Medulla oblongata (tissue), 1 donor: ENCODE measurements around the gene ZBTB40.

Source experiments
- DNase-seq: peaks from one replicate; pipeline ENCODE4 v3.0.0-alpha.2; 2015; ENCODE audit errors: extremely low spot score

Gene ZBTB40

DNA sequence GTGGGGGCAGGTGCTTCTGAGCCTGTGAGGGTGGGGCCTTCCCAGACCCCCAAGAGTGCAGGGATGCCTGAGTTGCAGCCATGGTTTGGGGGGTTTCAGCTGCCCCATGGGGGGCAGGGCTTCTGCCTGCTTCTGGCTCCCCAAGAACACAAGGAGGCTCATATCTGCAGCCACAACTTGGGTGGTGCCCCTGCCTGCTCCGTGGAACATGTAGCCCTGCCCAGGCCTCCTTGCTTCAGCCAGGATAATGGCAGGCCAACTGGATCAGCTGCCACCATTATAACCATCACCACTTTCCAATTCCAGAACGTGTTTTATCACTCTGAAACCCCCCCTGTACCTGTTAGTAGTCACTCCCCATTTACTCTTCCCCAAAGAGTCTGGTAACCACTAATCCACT lies 14.0 kb downstream of the ZBTB40 start:
- no peak for DNase-seq

DNA sequence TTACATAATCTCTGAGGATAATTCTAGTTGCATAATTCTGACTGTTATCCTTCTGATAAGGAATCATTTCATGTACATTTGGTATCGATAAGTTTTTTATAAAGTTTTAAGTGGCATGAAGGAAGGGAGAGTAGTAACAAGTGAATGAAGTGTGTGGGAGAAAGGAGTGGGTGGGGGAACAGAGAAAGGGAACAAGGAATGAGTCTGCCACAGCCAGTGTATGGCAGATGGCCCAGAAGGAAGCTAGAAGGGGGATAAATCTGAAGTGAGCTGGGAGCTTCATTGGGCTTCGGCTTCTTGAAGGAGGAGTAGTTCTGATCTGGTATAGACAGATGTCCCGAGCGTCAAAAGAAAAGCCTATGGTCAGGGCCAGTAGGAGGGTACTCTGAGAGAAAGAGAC lies 18.6 kb downstream of the ZBTB40 start:
- no peak for DNase-seq

DNA sequence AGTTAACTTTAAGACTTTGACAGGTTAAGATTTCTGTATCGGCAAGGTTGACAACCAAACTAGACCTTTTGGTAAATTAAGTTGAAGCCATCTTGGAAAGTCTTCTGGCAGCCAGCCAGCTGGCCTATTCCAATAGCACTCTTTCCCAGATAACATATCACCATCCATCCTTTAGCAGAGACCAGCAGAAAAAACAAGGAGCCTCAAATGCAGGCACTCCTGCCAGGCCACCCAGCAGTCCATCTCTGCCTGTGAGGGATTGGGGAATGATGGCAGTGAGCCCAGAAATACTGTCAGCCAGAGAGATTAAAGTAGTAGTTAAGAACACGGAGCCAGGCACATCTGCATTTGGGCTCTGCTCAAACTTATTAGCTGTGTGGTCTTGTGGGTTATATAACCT lies 19.4 kb downstream of the ZBTB40 start:
- DNase-seq = no peak

DNA sequence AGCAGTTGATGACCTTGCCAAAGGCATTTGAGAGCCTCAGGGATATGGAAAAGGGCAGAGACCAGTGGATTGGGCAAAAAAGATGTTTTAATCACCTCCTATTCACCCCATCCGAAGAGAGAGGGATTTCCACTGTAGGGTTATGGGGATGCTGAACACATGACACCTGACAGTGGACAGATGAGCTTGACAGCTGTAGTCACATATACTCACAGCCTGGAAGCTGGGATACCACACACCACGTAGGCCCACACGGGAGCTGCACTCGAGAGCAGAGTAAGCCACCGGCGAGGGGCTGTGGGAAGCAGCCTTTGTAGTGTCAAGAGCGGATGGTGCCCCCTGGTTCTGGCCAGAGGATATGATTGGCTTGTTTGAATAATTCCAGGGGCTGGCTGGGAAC lies 20.0 kb downstream of the ZBTB40 start:
- no peak for DNase-seq

DNA sequence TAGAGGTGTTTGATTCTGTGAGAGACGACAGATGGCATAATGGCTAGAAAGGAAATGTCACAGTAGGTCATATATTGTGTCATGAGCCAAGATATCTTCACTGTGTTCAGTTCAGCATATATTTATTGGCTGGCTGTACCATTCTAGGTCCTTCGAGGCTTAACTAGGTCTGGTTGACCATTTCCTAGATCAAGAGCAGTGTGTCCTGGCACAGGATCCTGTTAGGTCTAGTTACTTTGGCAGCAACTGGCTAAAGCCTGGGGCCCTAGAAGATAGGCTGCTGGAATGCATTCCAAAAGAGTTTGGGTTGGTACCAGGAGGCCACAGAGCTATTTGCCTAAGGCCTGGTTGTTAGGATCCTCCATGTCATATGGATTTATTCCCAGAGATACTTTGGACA lies 20.9 kb downstream of the ZBTB40 start:
- no peak for DNase-seq

DNA sequence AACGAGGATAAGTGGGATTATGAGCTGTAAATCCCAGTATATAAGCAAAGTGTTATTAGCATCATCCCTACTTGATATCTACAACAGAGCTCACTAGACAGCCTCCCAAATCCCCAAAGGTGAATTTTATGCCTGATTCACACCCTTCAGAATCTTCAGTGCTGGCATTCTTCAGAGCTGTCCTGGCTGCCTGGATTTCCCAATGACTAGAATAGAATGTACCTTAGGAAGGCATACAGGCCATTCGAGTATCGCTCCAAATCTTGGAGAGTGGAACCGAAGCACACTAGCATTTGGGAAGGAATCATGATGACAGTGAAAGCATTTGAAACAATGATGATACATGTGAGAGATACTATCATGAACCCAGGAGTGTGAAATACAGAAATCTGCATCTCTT lies 22.3 kb downstream of the ZBTB40 start:
- no peak for DNase-seq

DNA sequence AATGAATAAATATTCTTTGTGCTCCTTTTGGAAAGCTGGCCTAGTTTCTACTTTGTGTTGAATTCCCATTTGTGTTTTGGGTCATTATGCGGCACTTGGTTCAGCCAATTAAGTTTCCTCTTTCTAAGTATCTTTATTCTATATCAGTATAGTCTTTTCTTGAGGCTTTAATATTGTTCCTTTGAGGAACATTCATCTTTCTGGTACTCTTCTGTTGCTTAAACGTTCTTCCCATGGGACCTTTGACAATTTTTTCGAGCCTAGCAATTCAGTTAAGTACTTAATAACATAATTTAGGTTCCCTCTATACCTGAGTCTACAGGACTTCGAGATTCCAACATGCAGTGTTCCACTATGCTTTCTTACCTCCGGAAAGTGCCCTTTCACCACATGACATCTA lies 24.9 kb downstream of the ZBTB40 start:
- no peak for DNase-seq

DNA sequence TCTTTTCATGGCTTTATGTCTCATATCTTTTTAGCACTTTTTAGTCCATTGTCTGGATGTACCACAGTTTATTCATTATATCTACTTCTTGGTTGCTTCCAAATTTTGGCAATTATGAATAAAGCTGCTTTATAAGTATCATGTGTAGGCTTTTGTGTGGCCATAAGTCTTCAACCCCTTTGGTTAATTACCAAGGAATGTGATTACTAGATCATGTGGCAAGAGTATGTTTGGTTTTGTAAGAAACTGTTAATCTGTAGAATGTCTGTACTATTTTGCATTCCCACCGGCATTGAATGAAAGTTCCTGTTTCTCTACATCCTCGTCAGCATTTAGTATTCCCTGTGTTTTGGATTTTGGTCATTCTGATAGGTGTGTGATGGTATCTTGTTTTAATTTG lies 31.5 kb downstream of the ZBTB40 start:
- no peak for DNase-seq

DNA sequence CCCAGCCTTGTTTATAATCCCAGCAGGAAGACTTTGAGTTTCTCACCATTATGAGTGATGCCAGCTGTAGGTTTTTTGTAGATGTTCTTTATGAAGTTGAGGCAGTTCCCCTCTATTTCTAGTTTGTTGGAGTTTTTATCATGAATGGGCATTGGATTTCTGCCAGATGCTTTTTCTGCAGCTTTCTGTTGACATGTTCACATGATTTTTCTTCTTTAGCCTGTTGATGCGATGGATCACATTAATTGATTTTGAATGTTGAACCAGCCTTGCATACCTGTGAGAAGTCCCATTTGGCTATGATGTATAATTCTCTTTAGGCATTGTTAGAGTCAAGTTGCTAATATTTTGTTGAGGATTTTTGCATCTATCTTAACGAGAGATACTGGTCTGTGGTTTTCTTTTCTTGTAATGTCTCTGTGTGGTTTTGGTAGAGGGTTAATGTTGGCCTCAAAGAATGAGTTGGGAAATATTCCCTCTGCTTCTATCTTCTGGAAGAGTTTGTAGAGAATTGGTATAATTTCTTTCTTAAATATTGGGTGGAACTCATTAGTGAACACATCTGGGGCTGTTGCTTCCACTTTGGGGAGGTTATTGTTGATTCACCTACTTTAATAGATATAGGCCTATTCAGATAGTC lies 33.2 kb downstream of the ZBTB40 start:
- no peak for DNase-seq

DNA sequence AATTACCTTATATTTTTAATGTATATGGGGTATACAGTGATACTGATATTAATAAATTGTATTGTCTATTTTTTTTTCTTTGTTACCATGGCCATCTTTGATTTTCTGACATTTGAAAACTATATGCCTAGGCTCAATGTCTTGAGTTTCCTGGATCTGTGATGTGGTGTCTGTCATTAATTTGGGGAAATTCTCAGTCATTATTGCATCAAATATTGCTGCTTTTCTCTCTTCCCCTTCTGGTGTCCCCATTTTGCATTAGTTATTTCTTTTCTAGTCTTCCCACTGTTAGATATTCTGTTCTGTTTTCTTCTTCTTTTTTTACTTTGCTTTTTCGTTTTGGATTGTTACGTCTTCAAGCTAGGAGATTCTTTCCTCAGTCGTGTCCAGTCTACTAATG lies 33.8 kb downstream of the ZBTB40 start:
- no peak for DNase-seq

DNA sequence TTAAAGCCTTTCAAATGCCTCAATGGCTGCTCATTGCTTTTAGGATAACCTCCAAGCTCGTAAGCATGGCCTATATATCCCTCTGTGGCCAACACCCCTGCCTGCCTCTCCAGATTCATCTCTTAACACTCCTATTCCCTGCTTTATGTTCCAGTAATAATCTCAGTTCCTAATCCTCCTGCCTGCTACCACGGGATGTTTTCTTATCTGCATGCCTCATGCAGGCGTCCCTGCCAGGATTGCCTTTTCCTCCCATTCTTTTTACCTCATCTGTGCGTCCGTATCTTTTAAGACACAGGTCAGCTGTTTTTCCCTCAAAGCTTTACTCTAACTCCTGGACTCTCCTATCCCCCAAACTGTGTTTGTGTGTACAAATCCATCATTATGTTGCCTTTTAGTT lies 36.1 kb downstream of the ZBTB40 start:
- DNase-seq = no peak

DNA sequence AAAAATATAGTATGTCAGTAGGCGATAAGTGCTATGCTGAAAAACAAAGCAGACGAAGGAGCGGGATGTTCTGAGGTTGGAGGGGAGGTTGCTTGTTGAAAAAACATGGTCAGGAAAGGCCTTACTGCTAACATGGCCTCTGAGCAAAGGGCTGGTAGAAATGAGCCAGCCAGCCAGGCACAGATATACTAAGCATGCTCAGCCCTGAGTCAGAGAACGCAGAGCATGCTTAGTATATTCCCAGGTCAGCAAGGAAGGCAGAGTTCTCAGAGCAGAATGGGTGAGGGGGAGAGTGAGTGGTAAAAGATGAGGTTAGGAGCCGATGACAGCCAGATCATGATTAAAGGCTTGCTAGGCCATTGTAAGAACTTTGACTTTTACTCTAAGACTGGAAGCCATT lies 36.7 kb downstream of the ZBTB40 start:
- no peak for DNase-seq

DNA sequence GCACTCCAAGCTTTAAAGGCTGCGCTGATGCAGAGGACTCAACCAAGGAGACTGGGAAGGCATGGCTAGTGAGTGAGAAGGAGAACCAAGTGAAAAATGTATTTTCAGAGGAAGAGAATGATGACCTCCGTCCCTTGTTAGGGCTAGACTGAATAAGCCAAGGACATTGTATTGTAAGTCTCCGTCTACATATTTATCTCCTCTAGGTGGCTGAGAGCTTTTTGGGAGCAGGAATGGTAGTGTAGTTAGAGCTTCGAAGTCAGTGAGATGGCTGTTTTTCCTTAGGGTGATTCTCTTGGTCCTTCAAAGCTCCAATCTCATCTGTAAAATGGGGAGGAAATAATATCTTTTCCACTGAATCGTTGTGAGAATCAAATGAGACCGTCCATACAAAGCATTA lies 37.6 kb downstream of the ZBTB40 start:
- no peak for DNase-seq

DNA sequence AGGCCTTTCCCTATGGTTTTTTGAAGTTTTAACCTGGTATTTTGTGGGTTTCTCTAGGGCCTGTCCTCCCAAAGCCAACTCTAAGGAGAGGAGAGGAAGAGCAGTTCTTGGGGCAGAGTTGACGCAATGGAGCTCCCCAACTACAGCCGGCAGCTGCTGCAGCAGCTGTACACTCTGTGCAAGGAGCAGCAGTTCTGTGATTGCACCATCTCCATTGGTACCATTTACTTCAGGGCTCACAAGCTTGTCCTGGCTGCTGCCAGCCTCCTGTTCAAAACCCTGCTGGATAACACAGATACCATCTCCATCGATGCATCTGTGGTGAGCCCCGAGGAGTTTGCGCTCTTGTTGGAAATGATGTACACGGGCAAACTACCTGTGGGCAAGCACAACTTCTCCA lies 38.2 kb downstream of the ZBTB40 start:
- DNase-seq = no peak

DNA sequence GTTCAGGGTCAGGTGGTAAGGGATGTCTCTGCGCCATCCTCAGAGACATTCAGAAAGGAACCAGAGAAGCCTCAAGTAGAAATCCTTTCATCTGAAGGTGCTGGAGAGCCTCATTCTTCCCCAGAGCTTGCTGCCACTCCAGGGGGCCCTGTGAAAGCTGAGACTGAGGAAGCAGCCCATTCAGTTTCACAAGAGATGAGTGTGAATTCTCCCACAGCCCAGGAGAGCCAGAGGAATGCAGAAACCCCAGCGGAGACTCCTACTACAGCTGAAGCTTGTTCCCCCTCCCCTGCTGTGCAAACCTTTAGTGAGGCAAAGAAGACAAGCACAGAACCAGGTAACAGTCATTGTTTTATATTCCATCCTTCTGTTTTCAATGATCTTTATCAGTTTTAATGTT lies 38.7 kb downstream of the ZBTB40 start:
- DNase-seq = no peak

DNA sequence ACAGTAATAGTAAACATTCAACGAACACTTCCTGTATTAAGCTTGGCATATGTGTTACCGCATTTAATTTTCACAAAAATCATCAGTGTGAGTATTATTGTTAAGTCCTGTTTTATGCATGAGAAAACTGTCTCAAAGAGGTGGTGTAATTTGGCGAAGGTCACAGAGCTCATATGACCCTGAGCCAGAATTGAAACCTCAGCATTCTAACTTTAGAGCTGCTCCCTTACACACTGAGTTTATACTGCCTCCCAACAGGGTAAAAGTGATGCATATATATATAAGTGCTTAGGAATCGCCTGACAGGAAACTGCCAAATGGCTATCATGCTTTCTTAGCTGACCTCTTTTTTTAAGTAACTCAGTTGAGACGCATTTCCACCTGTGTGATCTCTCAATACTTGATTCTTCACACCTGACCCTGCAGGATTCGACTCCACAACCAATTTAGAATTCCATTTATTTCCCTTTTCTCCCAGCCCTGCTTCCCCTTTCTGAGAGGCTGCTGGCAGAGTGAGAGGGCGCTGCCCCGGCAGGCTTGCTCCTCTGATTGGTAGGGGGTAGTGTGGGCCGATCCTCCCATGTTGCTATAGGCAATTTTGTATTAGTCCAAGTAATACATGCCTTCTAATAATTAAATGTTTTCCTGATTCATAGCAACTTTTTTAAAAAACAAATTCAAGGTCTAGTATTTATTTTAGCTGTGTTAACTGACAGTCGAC lies 40.5 kb downstream of the ZBTB40 start:
- DNase-seq = peak; percentile 27

DNA sequence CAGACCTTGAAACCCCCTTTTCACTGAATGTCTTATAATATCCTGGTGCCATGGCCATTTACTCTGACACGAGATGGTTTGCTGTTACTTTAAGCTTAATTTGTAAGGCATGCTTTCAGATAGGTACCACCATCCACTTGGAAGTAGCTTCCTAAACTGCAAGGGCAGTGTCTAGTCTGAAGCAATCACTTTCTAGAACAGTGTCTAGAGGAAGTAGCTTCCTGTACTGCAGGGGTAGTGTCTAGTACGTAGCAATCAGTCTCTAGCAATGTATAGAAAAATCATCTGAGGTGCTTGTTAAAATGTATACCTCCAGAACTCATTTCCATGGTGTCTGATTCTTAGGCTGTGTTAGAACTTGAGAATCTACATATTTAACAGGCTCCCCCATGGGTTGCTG lies 42.5 kb downstream of the ZBTB40 start:
- no peak for DNase-seq

DNA sequence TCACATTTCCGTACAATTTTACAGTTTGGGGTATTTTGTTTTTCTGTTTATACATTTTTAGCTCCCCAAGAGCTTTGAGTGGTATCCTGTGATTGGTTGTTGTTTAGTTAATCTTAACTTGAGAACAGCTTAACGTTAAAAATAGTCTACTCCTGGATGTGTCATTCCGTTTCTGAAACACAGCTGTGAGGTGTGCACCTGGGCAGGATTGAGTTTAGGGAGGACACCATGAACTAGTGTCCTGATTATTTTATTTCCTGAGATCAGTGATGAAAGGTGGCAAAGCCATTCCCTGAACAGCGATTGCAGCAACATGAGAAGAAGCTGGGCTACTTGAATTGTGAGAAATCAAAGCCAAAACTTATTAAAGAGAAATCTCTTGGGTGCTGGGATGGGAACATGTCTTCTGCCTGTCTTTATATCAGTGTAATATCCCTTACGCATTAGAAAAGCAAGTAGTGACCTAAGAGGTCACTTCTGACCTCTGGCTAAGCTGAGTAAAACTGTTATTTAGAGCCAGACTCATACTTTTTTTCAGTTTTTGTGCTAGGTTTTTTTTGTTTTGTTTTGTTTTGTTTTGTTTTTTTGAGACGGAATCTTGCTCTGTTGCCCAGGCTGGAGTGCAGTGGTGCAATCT lies 43.4 kb downstream of the ZBTB40 start:
- DNase-seq = no peak

DNA sequence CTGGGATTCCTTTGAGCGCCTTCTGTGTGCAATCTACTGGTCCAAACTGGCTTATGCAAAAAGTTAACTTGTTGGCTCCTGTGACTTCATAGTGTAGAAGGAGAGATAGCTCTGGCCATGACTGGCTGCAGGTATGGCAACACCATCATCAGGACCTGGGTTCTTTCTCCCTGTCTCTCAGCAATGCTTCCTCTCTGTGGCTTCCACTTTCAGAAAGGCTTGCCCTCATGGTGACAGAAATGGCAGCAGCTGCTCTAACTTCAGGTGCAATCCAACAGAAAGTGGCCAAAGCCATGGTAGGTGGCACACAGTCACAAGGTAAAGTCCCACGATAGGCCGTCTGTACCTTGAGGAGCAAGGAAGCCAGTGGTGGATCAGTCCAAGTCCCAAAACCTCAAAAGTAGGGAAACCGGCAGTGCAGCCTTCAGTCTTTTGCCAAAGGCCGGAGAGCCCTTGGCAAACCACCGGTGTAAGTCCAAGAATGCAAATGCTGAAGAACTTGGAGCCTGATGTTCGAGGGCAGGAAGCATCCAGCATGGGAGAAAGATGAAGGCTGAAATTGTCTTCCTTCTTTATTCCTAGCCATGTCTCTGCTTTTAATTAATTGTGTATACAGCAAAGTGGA lies 45.0 kb downstream of the ZBTB40 start:
- DNase-seq = no peak

DNA sequence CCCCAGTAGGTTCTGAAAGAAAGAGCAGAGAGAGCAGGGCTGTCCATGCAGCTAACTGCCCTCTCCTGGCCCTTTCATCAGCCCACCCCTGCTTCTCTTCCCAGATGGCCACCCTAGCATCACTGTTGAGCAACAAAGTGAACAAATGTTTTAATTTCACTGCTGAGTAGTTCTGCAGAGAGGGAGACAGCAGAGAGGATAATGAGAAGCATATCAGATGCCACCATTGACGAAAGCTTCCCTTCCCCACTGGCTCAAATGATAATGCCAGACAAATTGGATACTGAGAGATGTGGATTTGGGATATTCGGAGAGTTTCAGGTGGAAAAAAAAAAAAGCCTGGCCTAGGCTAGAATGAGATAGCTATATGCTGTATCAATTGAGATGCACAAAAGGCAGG lies 46.8 kb downstream of the ZBTB40 start:
- DNase-seq = no peak

DNA sequence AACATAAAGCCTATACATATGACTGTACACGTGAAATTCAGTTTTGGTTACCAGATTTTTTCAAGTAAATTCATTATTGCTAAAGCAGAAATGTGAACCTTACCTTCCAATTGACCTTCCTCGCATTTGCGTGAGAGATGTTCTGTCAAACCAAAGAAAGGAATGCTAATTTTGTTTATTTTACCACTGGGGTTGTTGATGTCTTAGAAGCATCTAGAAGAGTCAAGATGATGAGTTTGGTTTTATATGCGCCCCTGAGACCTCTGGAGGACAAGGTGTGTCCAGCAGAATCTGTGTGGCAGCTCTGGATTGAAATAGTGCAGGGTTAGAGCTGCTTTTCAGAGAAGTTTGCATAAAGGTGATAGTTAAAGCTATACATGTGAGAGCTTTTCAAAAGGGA lies 48.4 kb downstream of the ZBTB40 start:
- DNase-seq = no peak

DNA sequence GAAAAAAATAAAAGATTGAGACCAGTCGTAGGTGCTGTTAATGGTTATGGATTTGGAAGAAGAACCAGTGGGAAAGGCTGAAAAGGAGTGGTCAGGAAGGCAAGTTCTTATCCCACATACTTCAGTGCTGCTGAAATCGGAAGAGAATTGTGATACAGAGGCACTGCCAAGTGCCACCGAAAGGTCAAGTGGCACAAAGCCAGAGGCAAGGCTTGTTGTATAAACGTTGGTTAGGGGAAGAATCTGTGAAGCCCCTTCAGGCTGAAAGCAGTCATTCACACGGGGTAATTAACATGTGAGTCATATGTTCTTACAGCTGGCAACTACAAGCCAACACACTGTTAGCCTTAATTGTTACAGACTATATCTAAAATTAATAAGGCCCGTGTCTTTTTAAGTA lies 48.8 kb downstream of the ZBTB40 start:
- peak; percentile 45 for DNase-seq

DNA sequence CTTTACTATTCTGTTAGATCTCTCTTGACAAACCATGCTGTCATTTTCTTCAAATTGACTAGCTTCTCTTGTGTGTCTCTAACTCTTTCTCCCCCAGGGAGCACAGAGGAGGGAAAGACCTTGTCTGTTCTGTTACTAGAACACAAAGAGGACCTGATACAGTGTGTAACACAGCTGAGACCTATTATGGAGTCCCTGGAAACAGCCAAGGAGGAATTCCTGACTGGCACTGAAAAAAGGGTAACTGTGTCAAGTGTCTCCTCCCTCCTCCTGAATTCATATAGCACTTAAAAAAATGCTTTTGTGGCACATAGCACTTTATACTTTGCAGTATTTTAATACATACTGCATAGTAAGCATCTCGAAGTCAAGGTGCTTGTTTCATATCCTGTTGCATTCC lies 50.6 kb downstream of the ZBTB40 start:
- no peak for DNase-seq
